IPS-11a (cell line): Measurements from ENCODE around the gene ASB10.

ENCODE experiments used
- H3K4me3 ChIP-seq: one replicate; pipeline ENCODE4 v1.5.1; 2013; ENCODE audit warnings: low read depth, low read length, control low read depth

ASB10 gene

GRCh38 chr7:151138153-151138851, 48.7 kb downstream of the ASB10 start:
- H3K4me3 ChIP-seq, result no peak overlapping the region

- no peak overlapping the region for H3K4me3 ChIP-seq
These were observed 49.3 kb downstream of the ASB10 start for GRCh38 chr7:151137791-151138152.

GRCh38 chr7:151137076-151137675, 49.9 kb downstream of the ASB10 start:
- H3K4me3 ChIP-seq, result no peak overlapping the region

GRCh38 chr7:151135866-151136843, 50.9 kb downstream of the ASB10 start:
- no peak overlapping the region for H3K4me3 ChIP-seq

GRCh38 chr7:151135525-151135845, 51.6 kb downstream of the ASB10 start:
- no peak overlapping the region for H3K4me3 ChIP-seq

- H3K4me3 ChIP-seq, result no peak overlapping the region
These were observed 52.1 kb downstream of the ASB10 start for GRCh38 chr7:151134743-151135524.

GRCh38 chr7:151133986-151134742, 52.9 kb downstream of the ASB10 start:
- no peak overlapping the region for H3K4me3 ChIP-seq

- H3K4me3 ChIP-seq, result no peak overlapping the region
These were observed 53.6 kb downstream of the ASB10 start for GRCh38 chr7:151133266-151133985.

- H3K4me3 ChIP-seq, result no peak overlapping the region
These were observed 54.4 kb downstream of the ASB10 start for GRCh38 chr7:151132461-151133205.

- H3K4me3 ChIP-seq, result no peak overlapping the region
These were observed 55.3 kb downstream of the ASB10 start for GRCh38 chr7:151131592-151132293.

- H3K4me3 ChIP-seq, result no peak overlapping the region
These were observed 55.8 kb downstream of the ASB10 start for GRCh38 chr7:151131224-151131591.

- no peak overlapping the region for H3K4me3 ChIP-seq
These were observed 56.3 kb downstream of the ASB10 start for GRCh38 chr7:151130741-151131157.

GRCh38 chr7:151129960-151130591, 57.0 kb downstream of the ASB10 start:
- H3K4me3 ChIP-seq, result no peak overlapping the region

GRCh38 chr7:151129117-151129959, 57.7 kb downstream of the ASB10 start:
- H3K4me3 ChIP-seq, result no peak overlapping the region

- no peak overlapping the region for H3K4me3 ChIP-seq
These were observed 58.3 kb downstream of the ASB10 start for GRCh38 chr7:151128716-151129115.

GRCh38 chr7:151128144-151128543, 58.9 kb downstream of the ASB10 start:
- H3K4me3 ChIP-seq, result no peak overlapping the region
